WERI-Rb-1 (cell line): Measurements from ENCODE around the gene SH3RF3.

Source experiments
- DNase-seq: peaks from one replicate; pipeline ENCODE4 v3.0.0-alpha.2; 2020
- H3K27ac ChIP-seq: fragments of 250-450 bp; sonication (Bioruptor Pico); 2 replicates; pipeline ENCODE4 v1.5.1; 2020; ENCODE audit warnings: mild to moderate bottlenecking, moderate library complexity
- H3K27me3 ChIP-seq: fragments of 250-450 bp; sonication (Bioruptor Pico); 2 replicates; pipeline ENCODE4 v1.5.1; 2021; ENCODE audit warnings: mild to moderate bottlenecking, low read depth, moderate library complexity; ENCODE audit not compliant: insufficient read depth, severe bottlenecking
- H3K36me3 ChIP-seq: fragments of 250-450 bp; sonication (Bioruptor Pico); 2 replicates; pipeline ENCODE4 v1.5.1; 2020; ENCODE audit warnings: mild to moderate bottlenecking, moderate library complexity
- H3K4me3 ChIP-seq: 2 replicates; pipeline ENCODE4 v1.5.1; 2011; ENCODE audit warnings: low read depth, mild to moderate bottlenecking, control low read depth, low read length
- H3K9me3 ChIP-seq: fragments of 250-450 bp; sonication (Bioruptor Pico); 2 replicates; pipeline ENCODE4 v1.5.1; 2021; ENCODE audit warnings: mild to moderate bottlenecking, moderate library complexity; ENCODE audit not compliant: severe bottlenecking
- CTCF ChIP-seq: IDR thresholded peaks from 2 replicates; pipeline ENCODE4 v1.5.1; 2011; ENCODE audit warnings: low read depth, mild to moderate bottlenecking, control low read depth, inconsistent platforms, low read length

SH3RF3 gene

GRCh38 chr2:109526442-109526970, 397.5 kb downstream of the SH3RF3 start:
- H3K4me3 ChIP-seq = no peak overlapping the region
- no peaks in the 10 kb centered on the region for H3K9me3 ChIP-seq
- H3K27ac ChIP-seq = no peak overlapping the region
- no peaks in the 10 kb centered on the region for H3K36me3 ChIP-seq
- H3K27me3 ChIP-seq = no peaks in the 10 kb centered on the region
- TF ChIP-seq CTCF = no peak
- DNase-seq = no peak

- DNase-seq = no peak
- TF ChIP-seq CTCF = no peak
- Histone ChIP-seq H3K27ac (no peak overlapping the region), H3K9me3 (no peaks in the 10 kb centered on the region), H3K36me3 (no peaks in the 10 kb centered on the region), H3K27me3 (no peaks in the 10 kb centered on the region), H3K4me3 (no peak overlapping the region)
Measured at GRCh38 chr2:109527079-109527478, 398.1 kb downstream of the SH3RF3 start.

- no peaks in the 10 kb centered on the region for H3K9me3 ChIP-seq
- no peak for DNase-seq
- no peak overlapping the region for H3K27ac ChIP-seq
- no peak overlapping the region for H3K4me3 ChIP-seq
- H3K36me3 ChIP-seq = no peaks in the 10 kb centered on the region
- TF ChIP-seq CTCF = no peak
- H3K27me3 ChIP-seq = no peaks in the 10 kb centered on the region
Measured at GRCh38 chr2:109527846-109528705, 399.1 kb downstream of the SH3RF3 start.

GRCh38 chr2:109528811-109529501, 400.0 kb downstream of the SH3RF3 start:
- Histone ChIP-seq H3K36me3 (no peaks in the 10 kb centered on the region), H3K27ac (no peak overlapping the region), H3K9me3 (no peaks in the 10 kb centered on the region), H3K4me3 (no peak overlapping the region), H3K27me3 (no peaks in the 10 kb centered on the region)
- TF ChIP-seq CTCF = no peak
- no peak for DNase-seq

- no peaks in the 10 kb centered on the region for H3K27me3 ChIP-seq
- no peaks in the 10 kb centered on the region for H3K9me3 ChIP-seq
- no peaks in the 10 kb centered on the region for H3K36me3 ChIP-seq
- H3K27ac ChIP-seq = no peak overlapping the region
- no peak for TF ChIP-seq CTCF
- DNase-seq = no peak
- no peak overlapping the region for H3K4me3 ChIP-seq
Measured at GRCh38 chr2:109529532-109530449, 400.8 kb downstream of the SH3RF3 start.
